K562 (cell line): ENCODE data around the gene ACOT7.

Experiments
- BHLHE40 ChIP-seq: IDR thresholded peaks from 2 replicates; pipeline ENCODE4 v1.6.1; 2011; ENCODE audit warnings: low read length, improper control_type of control experiment
- EZH2 ChIP-seq: IDR thresholded peaks from 2 replicates; pipeline ENCODE4 v1.6.1; 2012; ENCODE audit warnings: low read depth, mild to moderate bottlenecking, inconsistent platforms, low read length, borderline replicate concordance
- RBM34 ChIP-seq: fragments of 200-400 bp; formaldehyde crosslinking; IDR thresholded peaks from 2 replicates; pipeline ENCODE4 v1.6.1; 2018; ENCODE audit warnings: low read length, borderline replicate concordance; ENCODE audit not compliant: insufficient read depth

- no peak for TF ChIP-seq EZH2
- no peak for TF ChIP-seq BHLHE40
- TF ChIP-seq RBM34, result no peak
Observed at GRCh38 chr1:6241887-6242740, 151.5 kb downstream of the ACOT7 start.
